ENCODE results near the gene HMOX1. TPM values are rescaled to one million over a fixed set of nuclear protein-coding genes. Genes with fewer than 3 reads are reported as not detected.

HMOX1 gene
- total and polyA plus RNA-seq, 11 donors = 2.4 to 126 (median 4.8) TPM

DNA sequence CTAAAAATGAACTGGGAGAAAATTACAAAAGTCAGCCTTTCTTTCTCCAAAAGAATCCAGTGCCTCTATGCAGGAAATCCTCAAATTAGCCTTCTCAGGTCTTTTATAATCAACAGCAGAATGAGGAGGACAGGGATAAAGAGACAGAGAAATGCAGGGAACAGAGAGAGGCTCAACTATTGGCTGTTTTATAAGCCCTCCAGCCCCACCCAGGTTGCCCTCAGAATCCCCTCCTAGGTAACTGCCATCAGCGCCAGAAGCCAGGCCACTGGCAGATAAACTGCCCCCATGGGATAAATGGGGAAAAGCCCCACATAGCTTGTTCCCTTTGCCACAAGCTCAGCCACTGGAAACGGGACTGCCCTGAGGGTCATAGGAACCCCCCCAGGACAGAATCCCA, 10.9 kb upstream of the HMOX1 start:
- intact Hi-C loops (cut with DNase I) = no loop called here
- H3K4me1 ChIP-seq = peaks cover 0 to 51% (median 11%) of the 10 kb centered on the region in 12 donors
- H3K4me3 ChIP-seq = no peak overlapping the region
- no peak overlapping the region for H3K27ac ChIP-seq
- no peaks in the 10 kb centered on the region for H3K27me3 ChIP-seq
- 74 to 82% (median 81%) methylated on average over 1 to 2 of the region's 2 CpGs for WGBS, 4 donors
- no peaks in the 10 kb centered on the region for H3K9me3 ChIP-seq
- no peaks in the 10 kb centered on the region for H3K36me3 ChIP-seq
- TF ChIP-seq POLR2A (IDR thresholded peaks at IDR 0.05) = no peak
- TF ChIP-seq, protein P1, sequence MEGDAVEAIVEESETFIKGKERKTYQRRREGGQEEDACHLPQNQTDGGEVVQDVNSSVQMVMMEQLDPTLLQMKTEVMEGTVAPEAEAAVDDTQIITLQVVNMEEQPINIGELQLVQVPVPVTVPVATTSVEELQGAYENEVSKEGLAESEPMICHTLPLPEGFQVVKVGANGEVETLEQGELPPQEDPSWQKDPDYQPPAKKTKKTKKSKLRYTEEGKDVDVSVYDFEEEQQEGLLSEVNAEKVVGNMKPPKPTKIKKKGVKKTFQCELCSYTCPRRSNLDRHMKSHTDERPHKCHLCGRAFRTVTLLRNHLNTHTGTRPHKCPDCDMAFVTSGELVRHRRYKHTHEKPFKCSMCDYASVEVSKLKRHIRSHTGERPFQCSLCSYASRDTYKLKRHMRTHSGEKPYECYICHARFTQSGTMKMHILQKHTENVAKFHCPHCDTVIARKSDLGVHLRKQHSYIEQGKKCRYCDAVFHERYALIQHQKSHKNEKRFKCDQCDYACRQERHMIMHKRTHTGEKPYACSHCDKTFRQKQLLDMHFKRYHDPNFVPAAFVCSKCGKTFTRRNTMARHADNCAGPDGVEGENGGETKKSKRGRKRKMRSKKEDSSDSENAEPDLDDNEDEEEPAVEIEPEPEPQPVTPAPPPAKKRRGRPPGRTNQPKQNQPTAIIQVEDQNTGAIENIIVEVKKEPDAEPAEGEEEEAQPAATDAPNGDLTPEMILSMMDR (IDR thresholded peaks at IDR 0.05) = no peak
- peak in 1 of 5 donors; percentile 4 for DNase-seq
- no peak for ATAC-seq

- H3K9me3 ChIP-seq = no peaks in the 10 kb centered on the region
- no peak for DNase-seq
- no peak overlapping the region for H3K4me3 ChIP-seq
- WGBS, 4 donors = 84 to 92% (median 89%) methylated on average over 6 of the region's 6 CpGs
- TF ChIP-seq POLR2A (IDR thresholded peaks at IDR 0.05) = no peak
- TF ChIP-seq, protein P1 (IDR thresholded peaks at IDR 0.05) = no peak
- intact Hi-C loops (cut with DNase I) = no loop called here
- peaks cover 0 to 69% (median 23%) of the 10 kb centered on the region in 12 donors for H3K4me1 ChIP-seq
- no peak for ATAC-seq
- H3K36me3 ChIP-seq = no peaks in the 10 kb centered on the region
- H3K27ac ChIP-seq = no peak overlapping the region
- H3K27me3 ChIP-seq = no peaks in the 10 kb centered on the region
Observed at GRCh38 chr22:35373781-35374180, 7.1 kb upstream of the HMOX1 start.

GRCh38 chr22:35375031-35375430, 5.9 kb upstream of the HMOX1 start:
- no peak overlapping the region for H3K4me3 ChIP-seq
- DNase-seq = no peak
- peak overlapping the region in 1 of 12 donors; percentile 74 for H3K27ac ChIP-seq
- WGBS, 4 donors = 85 to 88% (median 88%) methylated on average over 3 of the region's 3 CpGs
- no peaks in the 10 kb centered on the region for H3K36me3 ChIP-seq
- no peak for TF ChIP-seq POLR2A (IDR thresholded peaks at IDR 0.05)
- TF ChIP-seq, protein P1 (IDR thresholded peaks at IDR 0.05) = no peak
- H3K9me3 ChIP-seq = no peaks in the 10 kb centered on the region
- ATAC-seq = no peak
- no peaks in the 10 kb centered on the region for H3K27me3 ChIP-seq
- intact Hi-C loops (cut with DNase I) = no loop called here
- H3K4me1 ChIP-seq = peaks cover 0 to 73% (median 18%) of the 10 kb centered on the region in 12 donors

GRCh38 chr22:35375526-35375925, 5.4 kb upstream of the HMOX1 start:
- Histone ChIP-seq H3K27me3 (no peaks in the 10 kb centered on the region), H3K27ac (peak overlapping the region in 1 of 12 donors; percentile 74), H3K4me3 (no peak overlapping the region), H3K36me3 (no peaks in the 10 kb centered on the region), H3K9me3 (no peaks in the 10 kb centered on the region), H3K4me1 (peaks cover 0 to 73% (median 20%) of the 10 kb centered on the region in 12 donors)
- WGBS, 4 donors = 67 to 91% (median 80%) methylated on average over 5 to 8 of the region's 8 CpGs
- DNase-seq (no peak), ATAC-seq (no peak)
- intact Hi-C loops (cut with DNase I) = no loop called here
- TF ChIP-seq POLR2A (IDR thresholded peaks at IDR 0.05) = no peak
- TF ChIP-seq, protein P1 (IDR thresholded peaks at IDR 0.05) = no peak

All from heart left ventricle (tissue), 16 donors.